ENCODE measurements around the gene VWC2L.

Gene VWC2L

DNA sequence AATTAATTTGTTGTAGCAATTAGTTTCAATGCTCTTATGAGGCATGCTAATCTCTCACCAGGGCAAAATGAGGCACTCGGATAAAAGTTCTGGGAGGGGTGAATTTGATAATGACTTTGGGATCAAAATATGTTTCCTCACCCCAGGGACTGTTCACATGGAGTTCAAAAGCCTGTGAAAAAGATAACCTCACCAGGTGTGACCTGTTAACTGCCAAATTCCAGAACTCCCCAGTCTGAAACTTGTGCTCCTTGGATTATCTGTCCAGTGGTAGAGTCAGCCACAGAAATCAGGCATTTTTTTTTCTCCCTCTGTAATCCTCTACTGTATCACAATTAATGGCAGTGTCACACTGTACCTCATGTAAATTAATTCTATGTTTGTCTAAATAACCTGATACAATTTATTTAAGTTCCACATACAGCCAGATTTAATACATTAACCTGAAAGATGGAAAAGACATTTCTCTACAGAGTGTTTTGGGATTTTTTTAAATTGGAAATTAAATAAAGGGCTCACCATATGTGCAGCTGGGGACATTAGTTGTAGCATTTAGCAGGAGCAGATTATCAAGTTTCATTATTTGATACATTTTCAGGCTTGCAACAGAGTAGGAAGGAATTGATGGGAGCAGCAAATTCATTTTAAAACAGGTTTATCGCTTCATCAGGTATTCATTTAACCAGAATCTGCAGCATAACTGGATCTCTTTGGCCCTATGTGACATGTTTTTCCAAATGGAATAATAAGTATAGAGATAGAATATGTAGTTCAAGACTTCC, 191.2 kb downstream of the VWC2L start:
- ATAC-seq = no peak

GRCh38 chr2:214604861-214605260, 194.0 kb downstream of the VWC2L start:
- ATAC-seq = no peak

- ATAC-seq = no peak
Measured at GRCh38 chr2:214607051-214607450, 196.2 kb downstream of the VWC2L start.

- no peak for ATAC-seq
Measured at GRCh38 chr2:214611015-214611414, 200.2 kb downstream of the VWC2L start.

GRCh38 chr2:214624166-214624760, 213.4 kb downstream of the VWC2L start:
- no peak for ATAC-seq

GRCh38 chr2:214628091-214628490, 217.2 kb downstream of the VWC2L start:
- ATAC-seq = no peak
